Stimulated activated CD8-positive, alpha-beta memory T cell treated with anti-CD3 and anti-CD28 coated beads, Interleukin-15, amount 100 ng/mL, for 1 hour (primary cell): ENCODE measurements around the gene PCK1.

Experiments used
- DNase-seq: peaks from one replicate; pipeline ENCODE4 v3.0.0-alpha.2; 2020; ENCODE audit warnings: low read depth

The PCK1 gene

DNA sequence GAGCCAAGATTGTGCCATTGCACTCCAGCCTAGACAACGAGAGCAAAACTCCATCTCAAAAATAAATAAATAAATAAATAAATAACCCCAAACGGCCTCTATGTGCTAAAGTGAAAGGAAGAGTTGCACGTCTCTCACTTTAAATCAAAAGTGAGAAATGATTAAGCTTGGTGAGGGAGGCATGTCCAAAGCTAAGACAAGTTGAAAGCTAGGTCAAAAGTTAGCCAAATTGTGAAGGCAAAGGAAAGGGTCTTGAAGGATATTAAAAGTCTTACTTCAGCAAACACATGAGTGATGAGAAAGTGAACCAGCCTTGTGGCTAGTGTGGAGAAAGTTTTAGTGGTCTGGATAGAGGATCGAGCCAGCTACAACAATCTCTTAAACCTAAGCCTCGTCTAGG is 45.0 kb downstream of the PCK1 start:
- no peak for DNase-seq

- DNase-seq = no peak
These were observed 47.6 kb downstream of the PCK1 start for GRCh38 chr20:57608516-57608915.

GRCh38 chr20:57609086-57609841 is 48.4 kb downstream of the PCK1 start:
- no peak for DNase-seq

DNA sequence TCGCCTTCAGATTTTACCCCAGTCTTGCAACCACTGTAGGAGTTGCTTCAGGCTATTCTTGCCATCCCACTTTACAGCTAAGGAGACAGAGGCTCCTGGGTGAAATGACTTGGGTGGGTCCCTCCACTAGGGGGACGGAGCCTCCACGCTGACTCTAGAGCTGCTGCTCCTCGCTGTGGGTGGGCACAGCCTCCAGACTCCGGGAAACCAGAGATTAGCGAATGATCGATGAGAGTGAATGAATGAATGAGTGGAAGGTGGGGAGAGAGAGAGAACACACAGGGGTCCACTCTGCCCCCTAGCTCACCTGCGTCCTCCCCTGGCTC is 48.9 kb downstream of the PCK1 start:
- DNase-seq = no peak

- DNase-seq = no peak
These were observed 49.5 kb downstream of the PCK1 start for GRCh38 chr20:57610261-57610952.

GRCh38 chr20:57611586-57612311 is 50.8 kb downstream of the PCK1 start:
- no peak for DNase-seq

DNA sequence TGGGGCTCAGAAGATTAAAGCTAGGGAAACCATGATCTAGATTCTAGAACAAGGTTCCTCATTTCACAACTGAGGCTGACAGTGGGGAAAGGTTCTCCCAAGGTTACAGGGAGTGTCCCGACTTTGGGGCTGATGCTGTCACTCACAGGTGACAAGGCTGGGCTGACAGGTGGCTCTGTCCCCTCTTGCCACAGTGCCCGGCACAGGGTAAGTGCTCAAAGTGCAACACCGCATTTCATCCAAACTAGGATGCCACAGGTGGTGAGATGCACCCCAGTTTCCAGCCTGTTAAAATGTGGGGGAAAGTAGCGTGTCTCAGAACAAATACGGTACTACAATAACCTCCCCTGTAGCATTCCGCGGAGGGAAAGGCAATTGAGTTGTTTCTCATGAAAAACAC is 51.5 kb downstream of the PCK1 start:
- DNase-seq = no peak

GRCh38 chr20:57612916-57613315 is 52.0 kb downstream of the PCK1 start:
- no peak for DNase-seq

DNA sequence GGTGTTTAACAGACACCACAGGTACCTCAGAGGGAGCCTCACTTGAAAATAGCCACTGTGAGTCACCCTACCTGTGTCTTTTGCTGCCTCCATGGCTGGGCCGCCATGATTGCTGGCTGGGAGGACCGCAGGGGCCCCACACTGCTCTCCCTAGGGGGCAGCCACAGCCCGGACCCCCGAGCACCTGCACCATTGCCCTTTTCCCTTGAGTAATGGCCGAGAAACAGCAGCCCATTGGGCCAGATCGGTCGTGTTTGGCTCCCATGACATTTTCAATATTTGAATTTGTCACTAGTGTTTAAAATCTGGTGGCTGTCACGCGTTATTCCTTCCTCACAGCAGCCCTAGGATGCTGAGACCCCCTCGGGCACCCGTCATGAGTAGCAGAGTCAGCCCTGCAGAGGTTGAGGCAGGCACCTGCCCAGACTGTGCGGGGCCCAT is 52.6 kb downstream of the PCK1 start:
- no peak for DNase-seq

DNA sequence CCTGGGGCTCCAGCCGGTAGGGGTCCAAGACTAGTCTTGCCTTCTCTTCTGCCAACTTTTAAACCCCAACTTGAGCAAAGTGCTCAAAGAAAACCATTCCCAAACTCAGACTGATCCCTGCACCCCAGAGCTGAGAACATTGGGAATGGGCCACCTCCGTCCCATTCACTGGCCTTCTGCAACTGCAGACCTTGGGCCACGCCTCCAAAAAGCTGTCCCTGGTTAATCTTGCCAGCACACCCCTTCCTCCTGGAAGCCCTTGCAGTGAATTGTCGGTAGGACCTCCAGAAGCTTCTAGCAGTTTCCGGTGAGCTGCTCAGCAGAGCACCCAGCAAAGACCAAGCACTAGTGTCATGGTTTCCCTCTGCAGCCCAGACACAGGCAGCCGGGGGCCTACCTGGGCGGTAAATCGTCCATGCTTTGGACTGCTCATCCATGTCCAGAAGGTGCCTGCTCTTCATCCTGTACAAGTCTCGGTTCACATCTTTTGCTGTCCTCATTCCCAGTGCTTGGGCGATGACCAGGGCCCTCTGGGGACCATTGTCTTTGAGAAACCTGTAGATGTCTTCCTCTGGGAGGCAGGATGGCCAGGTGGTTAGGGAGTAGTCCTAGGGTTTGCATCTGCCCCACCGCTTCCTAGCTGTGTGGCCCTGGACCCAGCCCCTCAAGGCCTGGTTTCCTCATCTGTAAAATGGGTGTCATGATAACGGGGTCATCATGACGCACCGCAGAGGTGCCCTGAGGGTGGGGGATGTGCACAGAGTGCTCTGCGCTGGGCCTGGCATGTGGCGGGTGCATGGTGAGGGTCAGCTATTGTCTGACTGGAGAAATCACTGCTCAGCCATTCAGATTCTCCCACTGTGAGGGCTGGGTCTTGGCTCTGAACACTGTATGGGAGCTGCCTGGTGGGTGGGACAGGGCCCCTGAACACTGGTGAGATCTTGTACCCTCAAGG is 53.9 kb downstream of the PCK1 start:
- no peak for DNase-seq

DNA sequence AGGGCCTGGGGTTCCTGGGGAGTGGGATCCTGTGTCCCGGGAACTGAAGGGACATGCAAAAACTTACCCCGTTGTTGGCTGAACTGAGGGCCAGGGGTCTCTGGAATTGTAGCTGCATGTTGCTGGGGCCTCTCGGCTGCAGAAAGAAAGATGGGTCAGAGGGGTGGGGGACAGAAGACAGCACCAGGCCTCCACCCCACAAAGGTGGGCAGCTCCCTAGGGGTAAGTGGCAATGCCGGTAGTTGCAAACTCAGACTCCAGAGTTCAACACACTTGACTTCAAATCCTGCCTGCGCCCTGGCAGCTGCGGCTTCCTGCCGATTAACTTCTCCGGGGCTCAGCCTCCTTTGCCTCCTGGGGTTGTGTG is 54.5 kb downstream of the PCK1 start:
- DNase-seq = no peak

GRCh38 chr20:57616143-57616951 is 55.4 kb downstream of the PCK1 start:
- DNase-seq = no peak

GRCh38 chr20:57617079-57617795 is 56.3 kb downstream of the PCK1 start:
- DNase-seq = no peak
